Uterus (tissue), 4 donors: ENCODE measurements around the gene DHFR. TPM values are rescaled to one million over a fixed set of nuclear protein-coding genes. Genes with fewer than 3 reads are reported as not detected.

ENCODE experiments used
- DNase-seq, 2 donors: peaks; one replicate each; pipeline ENCODE4 v3.0.0-alpha.2; 2019 to 2020
- H3K27ac ChIP-seq, 2 donors: fragments of 200-600 bp; sonication (generic); 1 replicate in 1 of 2; 2 replicates in 1 of 2; pipeline ENCODE4 v1.5.1; 2016 to 2018
- H3K27me3 ChIP-seq, 2 donors: fragments of 200-600 bp; sonication (generic); one replicate each; pipeline ENCODE4 v1.5.1; 2018 to 2019; ENCODE audit warnings: control low read depth in 1 of 2
- H3K36me3 ChIP-seq, 2 donors: fragments of 200-600 bp; sonication (generic); one replicate each; pipeline ENCODE4 v1.5.1; 2019; ENCODE audit warnings: control low read depth in 1 of 2
- H3K4me1 ChIP-seq, 2 donors: fragments of 200-600 bp; sonication (generic); one replicate each; pipeline ENCODE4 v1.5.1; 2018 to 2019; ENCODE audit warnings: control low read depth in 1 of 2
- H3K4me3 ChIP-seq, 2 donors: fragments of 200-600 bp; sonication (generic); 1 replicate in 1 of 2; 2 replicates in 1 of 2; pipeline ENCODE4 v1.5.1; 2018 to 2019; ENCODE audit warnings: mild to moderate bottlenecking in 1 of 2
- H3K9me3 ChIP-seq, 2 donors: fragments of 200-600 bp; sonication (generic); one replicate each; pipeline ENCODE4 v1.5.1; 2019; ENCODE audit warnings: control low read depth in 1 of 2
- CTCF ChIP-seq, 4 experiments: fragments of 200-600 bp in 2 of 4; fragments of 450-650 bp in 2 of 4; sonication (generic) in 2 of 4; IDR thresholded peaks; one replicate each; pipeline ENCODE4 v1.5.1; 2016 to 2019; ENCODE audit warnings: antibody characterized with exemption in 4 of 4, mild to moderate bottlenecking in 2 of 4, moderate library complexity in 1 of 4
- POLR2A ChIP-seq, 2 donors: fragments of 450-650 bp; IDR thresholded peaks; one replicate each; pipeline ENCODE4 v1.6.1; 2016; ENCODE audit warnings: antibody characterized with exemption in 2 of 2, mild to moderate bottlenecking in 1 of 2, moderate library complexity in 1 of 2
- intact Hi-C: fragments of 100-400 bp; cut with DNase I; formaldehyde crosslinking; loops from one replicate; pipeline ENCODE4 v1.15.1; 2023; ENCODE audit warnings: low total_unique reads
- total RNA-seq, 4 donors: library from RNA; depleted of rRNA in 3 of 4; stranded (reverse); fragments of >200 nt in 3 of 4; gene quantifications; one replicate each; pipeline versions ENCODE4 v1.1.0 to v1.2.4, GENCODE V29; 2014 to 2023
- donor health status: DM: yes; HTN: yes; CAD: no.

DHFR gene
- total RNA-seq, 4 donors from 2014 or later: 1.8 to 39.6 (median 4.7) TPM

GRCh38 chr5:80659106-80659505 lies 4.3 kb upstream of the DHFR start:
- Histone ChIP-seq H3K27me3 (no peaks in the 10 kb centered on the region), H3K27ac (no peak overlapping the region), H3K9me3 (no peaks in the 10 kb centered on the region), H3K36me3 (no peaks in the 10 kb centered on the region), H3K4me1 (no peaks in the 10 kb centered on the region), H3K4me3 (no peak overlapping the region)
- intact Hi-C loops: no loop called here
- TF ChIP-seq POLR2A (IDR thresholded peaks at IDR 0.05) (no peak), CTCF (IDR thresholded peaks at IDR 0.05) (no peak)
- DNase-seq: no peak

GRCh38 chr5:80656425-80656824 lies 1.6 kb upstream of the DHFR start:
- no peak for TF ChIP-seq POLR2A (IDR thresholded peaks at IDR 0.05)
- TF ChIP-seq CTCF (IDR thresholded peaks at IDR 0.05): no peak
- no peak overlapping the region for H3K27ac ChIP-seq
- no peaks in the 10 kb centered on the region for H3K4me1 ChIP-seq
- no peaks in the 10 kb centered on the region for H3K36me3 ChIP-seq
- intact Hi-C loops: no loop called here
- no peaks in the 10 kb centered on the region for H3K9me3 ChIP-seq
- H3K4me3 ChIP-seq: no peak overlapping the region
- no peak for DNase-seq
- H3K27me3 ChIP-seq: no peaks in the 10 kb centered on the region

GRCh38 chr5:80655231-80655774 lies 520 bp upstream of the DHFR start:
- TF ChIP-seq CTCF (IDR thresholded peaks at IDR 0.05): no peak
- TF ChIP-seq POLR2A (IDR thresholded peaks at IDR 0.05): no peak
- no peak for DNase-seq
- H3K27ac ChIP-seq: peak overlapping the region; percentile 96 to 97
- H3K36me3 ChIP-seq: no peaks in the 10 kb centered on the region
- H3K9me3 ChIP-seq: no peaks in the 10 kb centered on the region
- H3K4me3 ChIP-seq: peak overlapping the region; percentile 93 to 99
- H3K4me1 ChIP-seq: no peaks in the 10 kb centered on the region
- intact Hi-C loops: no loop called here
- H3K27me3 ChIP-seq: no peaks in the 10 kb centered on the region

- no peak for DNase-seq
- intact Hi-C loops: no loop called here
- no peaks in the 10 kb centered on the region for H3K9me3 ChIP-seq
- H3K4me1 ChIP-seq: no peaks in the 10 kb centered on the region
- no peaks in the 10 kb centered on the region for H3K36me3 ChIP-seq
- H3K4me3 ChIP-seq: peak overlapping the region; percentile 93 to 99
- H3K27me3 ChIP-seq: no peaks in the 10 kb centered on the region
- TF ChIP-seq CTCF (IDR thresholded peaks at IDR 0.05): no peak
- TF ChIP-seq POLR2A (IDR thresholded peaks at IDR 0.05): no peak
- H3K27ac ChIP-seq: no peak overlapping the region
Observed at GRCh38 chr5:80654054-80654390, 761 bp downstream of the DHFR start.

- DNase-seq: no peak
- Histone ChIP-seq H3K9me3 (no peaks in the 10 kb centered on the region), H3K4me1 (no peaks in the 10 kb centered on the region), H3K4me3 (peak overlapping the region in 1 of 2 donors; percentile 99), H3K27ac (no peak overlapping the region), H3K27me3 (no peaks in the 10 kb centered on the region), H3K36me3 (no peaks in the 10 kb centered on the region)
- TF ChIP-seq CTCF (IDR thresholded peaks at IDR 0.05) (no peak), POLR2A (IDR thresholded peaks at IDR 0.05) (no peak)
- intact Hi-C loops: no loop called here
Observed at GRCh38 chr5:80653502-80653901, 1.3 kb downstream of the DHFR start.
